HepG2 (cell line): ENCODE measurements around the gene NINL. TPM values are rescaled to one million over a fixed set of nuclear protein-coding genes. Genes with fewer than 3 reads are reported as not detected.

ENCODE experiments used
- MTA1 ChIP-seq: sonication (generic); formaldehyde crosslinking; IDR thresholded peaks from 2 replicates; pipeline ENCODE4 v1.4.0; 2020; ENCODE audit warnings: missing genetic modification reagents, mild to moderate bottlenecking, borderline replicate concordance
- PAX8 ChIP-seq: sonication (generic); formaldehyde crosslinking; IDR thresholded peaks from 2 replicates; pipeline ENCODE4 v1.8.0; 2022; ENCODE audit warnings: mild to moderate bottlenecking, missing genetic modification reagents, borderline replicate concordance
- POGZ ChIP-seq: sonication (generic); formaldehyde crosslinking; IDR thresholded peaks from 2 replicates; pipeline ENCODE4 v1.4.0; 2020; ENCODE audit warnings: mild to moderate bottlenecking, missing genetic modification reagents
- RAD21 ChIP-seq: fragments of 450-650 bp; formaldehyde crosslinking; IDR thresholded peaks from 2 replicates; pipeline ENCODE4 v1.5.0; 2020; ENCODE audit warnings: mild to moderate bottlenecking
- STAG1 ChIP-seq: sonication (generic); formaldehyde crosslinking; IDR thresholded peaks from 2 replicates; pipeline ENCODE4 v1.4.0; 2020; ENCODE audit warnings: missing genetic modification reagents
- ZBTB14 ChIP-seq: sonication (generic); formaldehyde crosslinking; IDR thresholded peaks from 2 replicates; pipeline ENCODE4 v1.4.0; 2020; ENCODE audit warnings: missing genetic modification reagents
- ZBTB21 ChIP-seq: sonication (generic); formaldehyde crosslinking; IDR thresholded peaks from 2 replicates; pipeline ENCODE4 v1.4.0; 2020; ENCODE audit warnings: missing genetic modification reagents
- ZNF589 ChIP-seq: sonication (generic); formaldehyde crosslinking; conservative IDR thresholded peaks from 2 replicates; pipeline ENCODE4 v1.8.0; 2022; ENCODE audit warnings: mild to moderate bottlenecking, moderate library complexity, missing genetic modification reagents
- ZNF781 ChIP-seq: sonication (generic); formaldehyde crosslinking; IDR thresholded peaks from 2 replicates; pipeline ENCODE4 v1.5.1; 2020; ENCODE audit warnings: borderline replicate concordance, mild to moderate bottlenecking, missing genetic modification reagents; ENCODE audit errors: not compliant biosample characterization
- ZSCAN21 ChIP-seq: sonication (generic); formaldehyde crosslinking; IDR thresholded peaks from 2 replicates; pipeline ENCODE4 v1.8.0; 2022; ENCODE audit warnings: mild to moderate bottlenecking, missing genetic modification reagents, moderate library complexity, borderline replicate concordance
- polyA plus RNA-seq, 8 experiments: library from polyadenylated mRNA; depleted of rRNA in 3 of 8; stranded (reverse) in 7 of 8; unstranded in 1 of 8; fragments of >200 nt; fragmentation: Illumina TruSeq in 4 of 8; extraction: Trizol in 4 of 8; gene quantifications; 2 replicates each; pipeline versions ENCODE4 v1.2.1 to v1.2.3, GENCODE V29; 2011 to 2016; ENCODE audit warnings: low read depth in 4 of 8, missing spikeins in 1 of 8, mixed read lengths in 1 of 8; ENCODE audit not compliant: insufficient read depth in 1 of 8
- total RNA-seq, 5 experiments: library from RNA; depleted of rRNA; stranded (reverse); fragments of >200 nt; fragmentation: Illumina TruSeq; extraction: Trizol; gene quantifications; 2 replicates each; pipeline ENCODE4 v1.2.3, GENCODE V29; 2016; ENCODE audit warnings: low read depth in 1 of 5
- TF ChIP-seq, protein P1 (sequence below): sonication (generic); formaldehyde crosslinking; IDR thresholded peaks from 2 replicates; pipeline ENCODE4 v1.4.0; 2020; ENCODE audit warnings: missing genetic modification reagents
- TF ChIP-seq, protein P2 (sequence below): sonication (generic); formaldehyde crosslinking; conservative IDR thresholded peaks from 2 replicates; pipeline ENCODE4 v1.4.0; 2020; ENCODE audit warnings: mild to moderate bottlenecking, missing genetic modification reagents, moderate library complexity

The NINL gene
- total and polyA plus RNA-seq, 2 of the 13 experiments (the other 11 are each of a cell fraction or from before 2014, with no cell fraction given) = 32.3 to 34.3 TPM

- TF ChIP-seq, protein P1, sequence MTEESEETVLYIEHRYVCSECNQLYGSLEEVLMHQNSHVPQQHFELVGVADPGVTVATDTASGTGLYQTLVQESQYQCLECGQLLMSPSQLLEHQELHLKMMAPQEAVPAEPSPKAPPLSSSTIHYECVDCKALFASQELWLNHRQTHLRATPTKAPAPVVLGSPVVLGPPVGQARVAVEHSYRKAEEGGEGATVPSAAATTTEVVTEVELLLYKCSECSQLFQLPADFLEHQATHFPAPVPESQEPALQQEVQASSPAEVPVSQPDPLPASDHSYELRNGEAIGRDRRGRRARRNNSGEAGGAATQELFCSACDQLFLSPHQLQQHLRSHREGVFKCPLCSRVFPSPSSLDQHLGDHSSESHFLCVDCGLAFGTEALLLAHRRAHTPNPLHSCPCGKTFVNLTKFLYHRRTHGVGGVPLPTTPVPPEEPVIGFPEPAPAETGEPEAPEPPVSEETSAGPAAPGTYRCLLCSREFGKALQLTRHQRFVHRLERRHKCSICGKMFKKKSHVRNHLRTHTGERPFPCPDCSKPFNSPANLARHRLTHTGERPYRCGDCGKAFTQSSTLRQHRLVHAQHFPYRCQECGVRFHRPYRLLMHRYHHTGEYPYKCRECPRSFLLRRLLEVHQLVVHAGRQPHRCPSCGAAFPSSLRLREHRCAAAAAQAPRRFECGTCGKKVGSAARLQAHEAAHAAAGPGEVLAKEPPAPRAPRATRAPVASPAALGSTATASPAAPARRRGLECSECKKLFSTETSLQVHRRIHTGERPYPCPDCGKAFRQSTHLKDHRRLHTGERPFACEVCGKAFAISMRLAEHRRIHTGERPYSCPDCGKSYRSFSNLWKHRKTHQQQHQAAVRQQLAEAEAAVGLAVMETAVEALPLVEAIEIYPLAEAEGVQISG (CRISPR knock-in tag) = peak; percentile 27; the same call in 1 of the 2 replicates
- TF ChIP-seq ZNF781 (CRISPR knock-in tag) = no peak
- no peak for TF ChIP-seq ZBTB14
- TF ChIP-seq ZSCAN21 (CRISPR knock-in tag) = 0 out of 2 replicates have a peak, but pooled peaks have one; percentile 37
- peak; percentile 68; the same call in 1 of the 2 replicates for TF ChIP-seq MTA1 (CRISPR knock-in tag)
- TF ChIP-seq PAX8 (CRISPR knock-in tag) = 0 out of 2 replicates have a peak, but pooled peaks have one; percentile 30
- TF ChIP-seq RAD21 (CRISPR knock-in tag) = peak; percentile 66
- TF ChIP-seq STAG1 = peak; percentile 67
- no peak for TF ChIP-seq ZNF589
- TF ChIP-seq ZBTB21 = no peak
- TF ChIP-seq POGZ (CRISPR knock-in tag) = no peak
- TF ChIP-seq, protein P2, sequence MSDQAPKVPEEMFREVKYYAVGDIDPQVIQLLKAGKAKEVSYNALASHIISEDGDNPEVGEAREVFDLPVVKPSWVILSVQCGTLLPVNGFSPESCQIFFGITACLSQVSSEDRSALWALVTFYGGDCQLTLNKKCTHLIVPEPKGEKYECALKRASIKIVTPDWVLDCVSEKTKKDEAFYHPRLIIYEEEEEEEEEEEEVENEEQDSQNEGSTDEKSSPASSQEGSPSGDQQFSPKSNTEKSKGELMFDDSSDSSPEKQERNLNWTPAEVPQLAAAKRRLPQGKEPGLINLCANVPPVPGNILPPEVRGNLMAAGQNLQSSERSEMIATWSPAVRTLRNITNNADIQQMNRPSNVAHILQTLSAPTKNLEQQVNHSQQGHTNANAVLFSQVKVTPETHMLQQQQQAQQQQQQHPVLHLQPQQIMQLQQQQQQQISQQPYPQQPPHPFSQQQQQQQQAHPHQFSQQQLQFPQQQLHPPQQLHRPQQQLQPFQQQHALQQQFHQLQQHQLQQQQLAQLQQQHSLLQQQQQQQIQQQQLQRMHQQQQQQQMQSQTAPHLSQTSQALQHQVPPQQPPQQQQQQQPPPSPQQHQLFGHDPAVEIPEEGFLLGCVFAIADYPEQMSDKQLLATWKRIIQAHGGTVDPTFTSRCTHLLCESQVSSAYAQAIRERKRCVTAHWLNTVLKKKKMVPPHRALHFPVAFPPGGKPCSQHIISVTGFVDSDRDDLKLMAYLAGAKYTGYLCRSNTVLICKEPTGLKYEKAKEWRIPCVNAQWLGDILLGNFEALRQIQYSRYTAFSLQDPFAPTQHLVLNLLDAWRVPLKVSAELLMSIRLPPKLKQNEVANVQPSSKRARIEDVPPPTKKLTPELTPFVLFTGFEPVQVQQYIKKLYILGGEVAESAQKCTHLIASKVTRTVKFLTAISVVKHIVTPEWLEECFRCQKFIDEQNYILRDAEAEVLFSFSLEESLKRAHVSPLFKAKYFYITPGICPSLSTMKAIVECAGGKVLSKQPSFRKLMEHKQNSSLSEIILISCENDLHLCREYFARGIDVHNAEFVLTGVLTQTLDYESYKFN (CRISPR knock-in tag) = 0 out of 2 replicates have a peak, but pooled peaks have one; percentile 19
Observed at GRCh38 chr20:25532015-25532751, 53.1 kb downstream of the NINL start (continued).
